H9 (cell line): ENCODE measurements around the gene CTNNBL1. TPM values are rescaled to one million over a fixed set of nuclear protein-coding genes. Genes with fewer than 3 reads are reported as not detected.

Experiments
- DNase-seq: peaks from one replicate; pipeline ENCODE4 v3.0.0-alpha.2; 2017
- H2AFZ ChIP-seq: one replicate; pipeline ENCODE4 v1.6.1; 2013; ENCODE audit warnings: mild to moderate bottlenecking, low read length, control low read depth, moderate library complexity
- H2AK5ac ChIP-seq: 2 replicates; pipeline ENCODE4 v1.6.1; 2013; ENCODE audit warnings: low read length, control low read depth, mixed read lengths; ENCODE audit not compliant: insufficient read length
- H2BK120ac ChIP-seq: one replicate; pipeline ENCODE4 v1.6.1; 2013; ENCODE audit warnings: low read depth, mild to moderate bottlenecking, low read length, control low read depth, inconsistent platforms; ENCODE audit not compliant: poor library complexity, severe bottlenecking
- H2BK12ac ChIP-seq: 2 replicates; pipeline ENCODE4 v1.6.1; 2013; ENCODE audit warnings: low read length, control low read depth, mixed read lengths, low read depth; ENCODE audit not compliant: insufficient read length
- H2BK15ac ChIP-seq: 2 replicates; pipeline ENCODE4 v1.6.1; 2013; ENCODE audit warnings: low read depth, low read length, control low read depth
- H2BK20ac ChIP-seq: one replicate; pipeline ENCODE4 v1.6.1; 2013; ENCODE audit warnings: low read depth, mild to moderate bottlenecking, low read length, control low read depth, inconsistent platforms; ENCODE audit not compliant: poor library complexity, severe bottlenecking
- H2BK5ac ChIP-seq: 2 replicates; pipeline ENCODE4 v1.6.1; 2013; ENCODE audit warnings: low read length, control low read depth, mixed read lengths; ENCODE audit not compliant: insufficient read length
- H3K14ac ChIP-seq: 2 replicates; pipeline ENCODE4 v1.6.1; 2013; ENCODE audit warnings: low read length, control low read depth; ENCODE audit not compliant: insufficient read depth
- H3K18ac ChIP-seq: 2 replicates; pipeline ENCODE4 v1.6.1; 2013; ENCODE audit warnings: low read depth, mild to moderate bottlenecking, mixed read lengths, low read length, control low read depth; ENCODE audit not compliant: insufficient read length
- H3K23ac ChIP-seq: 2 replicates; pipeline ENCODE4 v1.6.1; 2013; ENCODE audit warnings: low read length, control low read depth, mixed read lengths, low read depth; ENCODE audit not compliant: insufficient read length
- H3K23me2 ChIP-seq: 2 replicates; pipeline ENCODE4 v1.6.1; 2013; ENCODE audit warnings: low read depth, mild to moderate bottlenecking, mixed read lengths, low read length, control low read depth; ENCODE audit not compliant: insufficient read length, poor library complexity, severe bottlenecking
- H3K27ac ChIP-seq: 2 replicates; pipeline ENCODE4 v1.5.1; 2013; ENCODE audit warnings: low read length, control low read depth, mixed read lengths, low read depth; ENCODE audit not compliant: insufficient read length
- H3K27me3 ChIP-seq: 2 replicates; pipeline ENCODE4 v1.6.1; 2013; ENCODE audit warnings: low read length, control low read depth, inconsistent platforms; ENCODE audit not compliant: insufficient read depth
- H3K4ac ChIP-seq: 2 replicates; pipeline ENCODE4 v1.6.1; 2013; ENCODE audit warnings: low read depth, mild to moderate bottlenecking, control low read depth, inconsistent platforms, low read length, moderate library complexity
- H3K4me1 ChIP-seq: 2 replicates; pipeline ENCODE4 v1.6.1; 2013; ENCODE audit warnings: low read length, control low read depth, inconsistent platforms; ENCODE audit not compliant: insufficient read depth
- H3K4me2 ChIP-seq: 2 replicates; pipeline ENCODE4 v1.6.1; 2013; ENCODE audit warnings: low read length, control low read depth, mixed read lengths; ENCODE audit not compliant: insufficient read length, insufficient read depth
- H3K56ac ChIP-seq: 2 replicates; pipeline ENCODE4 v1.6.1; 2013; ENCODE audit warnings: low read depth, mild to moderate bottlenecking, mixed read lengths, low read length, control low read depth; ENCODE audit not compliant: insufficient read length
- H3K79me1 ChIP-seq: 2 replicates; pipeline ENCODE4 v1.6.1; 2013; ENCODE audit warnings: low read depth, mild to moderate bottlenecking, moderate library complexity, low read length, control low read depth, inconsistent platforms; ENCODE audit not compliant: insufficient read depth, poor library complexity, severe bottlenecking
- H3K79me2 ChIP-seq: 2 replicates; pipeline ENCODE4 v1.6.1; 2013; ENCODE audit warnings: low read length, control low read depth, inconsistent platforms; ENCODE audit not compliant: insufficient read depth
- H3K9ac ChIP-seq: 2 replicates; pipeline ENCODE4 v1.6.1; 2013; ENCODE audit warnings: low read length, control low read depth, mixed read lengths; ENCODE audit not compliant: insufficient read length; ENCODE audit errors: extremely low read depth
- H3K9me3 ChIP-seq: one replicate; pipeline ENCODE4 v1.6.1; 2013; ENCODE audit warnings: low read depth, low read length, inconsistent platforms; ENCODE audit not compliant: control insufficient read depth
- H3T11ph ChIP-seq: one replicate; pipeline ENCODE4 v1.6.1; 2013; ENCODE audit warnings: mild to moderate bottlenecking, low read length, control low read depth, inconsistent platforms
- H4K20me1 ChIP-seq: one replicate; pipeline ENCODE4 v1.6.1; 2013; ENCODE audit not compliant: control insufficient read depth, insufficient read length, insufficient read depth
- H4K5ac ChIP-seq: 2 replicates; pipeline ENCODE4 v1.6.1; 2013; ENCODE audit warnings: low read depth, mild to moderate bottlenecking, mixed read lengths, low read length, control low read depth; ENCODE audit not compliant: insufficient read length
- H4K8ac ChIP-seq: replicated peaks from 2 replicates; pipeline ENCODE4 v1.6.1; 2013; ENCODE audit warnings: low read length, control low read depth, mixed read lengths, low read depth; ENCODE audit not compliant: insufficient read length
- H4K91ac ChIP-seq: 2 replicates; pipeline ENCODE4 v1.6.1; 2013; ENCODE audit warnings: low read depth, mild to moderate bottlenecking, moderate library complexity, mixed read lengths, low read length, control low read depth; ENCODE audit not compliant: insufficient read length
- H3K27ac Mint-ChIP-seq, 3 experiments: 2 replicates in 2 of 3; 3 replicates in 1 of 3; pipeline ENCODE4 v1.8.0; 2020 to 2021; ENCODE audit warnings: mixed read lengths in 3 of 3, mild to moderate bottlenecking in 1 of 3, moderate library complexity in 1 of 3
- H3K27me3 Mint-ChIP-seq: 2 replicates; pipeline ENCODE4 v1.8.0; 2021; ENCODE audit warnings: low read depth, mild to moderate bottlenecking, moderate library complexity, mixed read lengths
- H3K36me3 Mint-ChIP-seq, 3 experiments: 2 replicates in 2 of 3; 3 replicates in 1 of 3; pipeline ENCODE4 v1.8.0; 2020 to 2021; ENCODE audit warnings: low read depth in 3 of 3, mixed read lengths in 3 of 3; ENCODE audit not compliant: insufficient read depth in 1 of 3
- H3K4me1 Mint-ChIP-seq, 2 experiments: 2 replicates each; pipeline ENCODE4 v1.8.0; 2020; ENCODE audit warnings: mixed read lengths in 2 of 2
- H3K4me3 Mint-ChIP-seq, 2 experiments: 2 replicates in 1 of 2; 3 replicates in 1 of 2; pipeline ENCODE4 v1.8.0; 2020 to 2021; ENCODE audit warnings: mild to moderate bottlenecking in 2 of 2, mixed read lengths in 2 of 2, moderate library complexity in 1 of 2
- H3K9me3 Mint-ChIP-seq, 2 experiments: 2 replicates in 1 of 2; 3 replicates in 1 of 2; pipeline ENCODE4 v1.8.0; 2020; ENCODE audit warnings: mild to moderate bottlenecking in 2 of 2, mixed read lengths in 2 of 2, moderate library complexity in 1 of 2
- CTCF ChIP-seq: fragments of 200-600 bp; sonication (generic); conservative IDR thresholded peaks from 3 replicates; pipeline ENCODE4 v1.8.0; 2021; ENCODE audit warnings: antibody characterized with exemption, mild to moderate bottlenecking
- WGBS: extraction: QIAGEN DNeasy Blood & Tissue Kit; methylation state at CpG from one replicate; pipeline ENCODE4 v1.1.7; 2013; ENCODE audit warnings: missing lambda C conversion rate, low lambda C conversion rate, mixed read lengths; ENCODE audit not compliant: insufficient read length; ENCODE audit errors: extremely low coverage; 5-methylcytosine and 5-hydroxymethylcytosine counted together
- total RNA-seq: library from RNA; stranded (reverse); gene quantifications from 2 replicates; pipeline ENCODE4 v1.2.1, GENCODE V29; 2021

CTNNBL1 gene
- total RNA-seq, 1 experiment from 2014 or later, result 67.2 TPM

- DNase-seq, result no peak
- Histone ChIP-seq H3K4me1 (no peaks in the 10 kb centered on the region), H2BK120ac (no peak overlapping the region), H3K79me2 (no peaks in the 10 kb centered on the region), H4K20me1 (no peaks in the 10 kb centered on the region), H3K79me1 (no peaks in the 10 kb centered on the region), H3K4me2 (no peak overlapping the region), H3K27ac (no peak overlapping the region), H2AFZ (no peak overlapping the region), H4K91ac (no peak overlapping the region), H3K14ac (no peak overlapping the region), H3K9me3 (no peaks in the 10 kb centered on the region), H3K9ac (no peak overlapping the region), H2BK12ac (no peak overlapping the region), H2BK5ac (no peak overlapping the region), H3K4ac (no peak overlapping the region), H2AK5ac (no peak overlapping the region), H4K8ac (no peak overlapping the region), H3K23me2 (no peaks in the 10 kb centered on the region), H3K18ac (no peak overlapping the region), H3K23ac (no peak overlapping the region), H3T11ph (no peak overlapping the region), H3K27me3 (no peaks in the 10 kb centered on the region), H2BK15ac (no peak overlapping the region), H4K5ac (no peak overlapping the region), H3K56ac (no peak overlapping the region), H2BK20ac (no peak overlapping the region)
- H3K36me3 Mint-ChIP-seq, result no peaks in the 10 kb centered on the region
- peaks cover 8 to 11% of the 10 kb centered on the region in 2 experiments for H3K4me1 Mint-ChIP-seq
- H3K27ac Mint-ChIP-seq, result peak overlapping the region in 2 of 3 experiments; percentile 1 to 66; a peak in 3 of 7 replicates
- TF ChIP-seq CTCF, result no peak
- no peaks in the 10 kb centered on the region for H3K9me3 Mint-ChIP-seq
- WGBS, result no CpG with 5 or more reads among the region's 8 CpGs
- no peak overlapping the region for H3K4me3 Mint-ChIP-seq
- H3K27me3 Mint-ChIP-seq, result no peaks in the 10 kb centered on the region
These were observed 139.5 kb downstream of the CTNNBL1 start for GRCh38 chr20:37833221-37833896.
